Measurements from ENCODE around the gene COL27A1. TPM values are rescaled to one million over a fixed set of nuclear protein-coding genes. Genes with fewer than 3 reads are reported as not detected.

COL27A1 gene
- total RNA-seq, 2 donors from 2014 or later, result 18.5 to 57.1 TPM

- no peak for ATAC-seq (ENCODE audit: insufficient number of reproducible peaks, low FRiP score, low read depth)
- no peak overlapping the region for H3K27ac ChIP-seq
- no peak overlapping the region for H3K4me3 ChIP-seq
- no peak for TF ChIP-seq CTCF (IDR thresholded peaks at IDR 0.05)
- DNase-seq (ENCODE audit: low spot score), result no peak
- peaks cover 0 to 22% of the 10 kb centered on the region in 2 donors for H3K4me1 ChIP-seq (ENCODE audit: control insufficient read depth in 1 of 2, low read depth in 2 of 2)
- H3K27me3 ChIP-seq (replicated peaks; ENCODE audit: insufficient read depth), result no peaks in the 10 kb centered on the region
- no peaks in the 10 kb centered on the region for H3K36me3 ChIP-seq
- H3K9me3 ChIP-seq, result no peaks in the 10 kb centered on the region
Measured at GRCh38 chr9:114138552-114138971, 16.8 kb upstream of the COL27A1 start.

GRCh38 chr9:114139071-114139470 is 16.3 kb upstream of the COL27A1 start:
- Histone ChIP-seq H3K27me3 (replicated peaks; ENCODE audit: insufficient read depth) (no peaks in the 10 kb centered on the region), H3K4me3 (no peak overlapping the region), H3K4me1 (ENCODE audit: control insufficient read depth in 1 of 2, low read depth in 2 of 2) (peaks cover 0 to 22% of the 10 kb centered on the region in 2 donors), H3K36me3 (no peaks in the 10 kb centered on the region), H3K27ac (no peak overlapping the region), H3K9me3 (no peaks in the 10 kb centered on the region)
- ATAC-seq (ENCODE audit: insufficient number of reproducible peaks, low FRiP score, low read depth) (no peak), DNase-seq (ENCODE audit: low spot score) (no peak)
- TF ChIP-seq CTCF (IDR thresholded peaks at IDR 0.05), result no peak

GRCh38 chr9:114140401-114140800 is 14.9 kb upstream of the COL27A1 start:
- ATAC-seq (ENCODE audit: insufficient number of reproducible peaks, low FRiP score, low read depth), result no peak
- TF ChIP-seq CTCF (IDR thresholded peaks at IDR 0.05), result no peak
- peaks cover 0 to 22% of the 10 kb centered on the region in 2 donors for H3K4me1 ChIP-seq (ENCODE audit: control insufficient read depth in 1 of 2, low read depth in 2 of 2)
- DNase-seq (ENCODE audit: low spot score), result no peak
- H3K9me3 ChIP-seq, result no peaks in the 10 kb centered on the region
- no peak overlapping the region for H3K27ac ChIP-seq
- H3K36me3 ChIP-seq, result no peaks in the 10 kb centered on the region
- no peaks in the 10 kb centered on the region for H3K27me3 ChIP-seq (replicated peaks; ENCODE audit: insufficient read depth)
- H3K4me3 ChIP-seq, result no peak overlapping the region

- DNase-seq (ENCODE audit: low spot score) (no peak), ATAC-seq (ENCODE audit: insufficient number of reproducible peaks, low FRiP score, low read depth) (no peak)
- TF ChIP-seq CTCF (IDR thresholded peaks at IDR 0.05), result no peak
- Histone ChIP-seq H3K4me3 (no peak overlapping the region), H3K4me1 (ENCODE audit: control insufficient read depth in 1 of 2, low read depth in 2 of 2) (peaks cover 0 to 22% of the 10 kb centered on the region in 2 donors), H3K36me3 (no peaks in the 10 kb centered on the region), H3K27me3 (replicated peaks; ENCODE audit: insufficient read depth) (no peaks in the 10 kb centered on the region), H3K27ac (no peak overlapping the region), H3K9me3 (no peaks in the 10 kb centered on the region)
Measured at GRCh38 chr9:114140850-114141249, 14.5 kb upstream of the COL27A1 start.

GRCh38 chr9:114141553-114142402 is 13.6 kb upstream of the COL27A1 start:
- Histone ChIP-seq H3K4me1 (ENCODE audit: control insufficient read depth in 1 of 2, low read depth in 2 of 2) (peaks cover 0 to 22% of the 10 kb centered on the region in 2 donors), H3K27ac (no peak overlapping the region), H3K9me3 (no peaks in the 10 kb centered on the region), H3K27me3 (replicated peaks; ENCODE audit: insufficient read depth) (no peaks in the 10 kb centered on the region), H3K36me3 (no peaks in the 10 kb centered on the region), H3K4me3 (no peak overlapping the region)
- TF ChIP-seq CTCF (IDR thresholded peaks at IDR 0.05), result no peak
- DNase-seq (ENCODE audit: low spot score), result peak; percentile 45
- no peak for ATAC-seq (ENCODE audit: insufficient number of reproducible peaks, low FRiP score, low read depth)
